Measurements from ENCODE around the gene PRPF19.
A peak's percentile ranks its signal among the peaks of the same experiment; 100 is the strongest.

The PRPF19 gene

GRCh38 chr11:60919956-60920355, 13.6 kb upstream of the PRPF19 start:
- Histone ChIP-seq H3K36me3 (ENCODE audit: insufficient read depth, low read length) (peaks cover 41% of the 10 kb centered on the region), H3K27me3 (ENCODE audit: control insufficient read depth in 1 of 2, insufficient read depth in 2 of 2, low read length in 2 of 2) (peaks cover 3 to 14% of the 10 kb centered on the region in 2 donors), H3K4me3 (ENCODE audit: low read depth in 1 of 2, low read length in 2 of 2) (no peak overlapping the region), H3K4me1 (ENCODE audit: insufficient read depth, low read length) (peaks cover 30% of the 10 kb centered on the region), H3K27ac (ENCODE audit: low read depth, low read length) (no peak overlapping the region), H3K9ac (ENCODE audit: low read length) (no peak overlapping the region), H3K9me3 (ENCODE audit: low read length) (peaks cover 2% of the 10 kb centered on the region)

DNA sequence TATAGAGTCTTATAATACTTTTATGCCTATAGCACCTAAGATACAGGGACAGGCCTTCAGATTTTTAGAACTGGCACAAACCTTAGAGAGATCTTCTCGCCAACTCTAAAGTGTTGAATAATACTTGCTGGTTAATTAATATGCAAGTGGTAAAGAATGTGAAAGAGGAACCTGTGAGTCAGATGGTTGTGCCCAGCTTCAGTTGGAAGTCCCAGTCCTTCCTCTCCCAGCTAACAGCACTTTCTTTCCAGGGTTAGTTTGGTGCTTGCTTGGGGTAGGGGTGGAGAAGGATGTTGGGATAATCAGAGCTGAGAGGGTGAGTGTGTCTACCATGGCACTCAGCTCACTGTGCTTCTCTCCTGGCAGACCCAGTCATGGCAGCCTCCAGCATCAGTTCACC, 12.9 kb upstream of the PRPF19 start:
- Histone ChIP-seq H3K27me3 (ENCODE audit: control insufficient read depth in 1 of 2, insufficient read depth in 2 of 2, low read length in 2 of 2) (peaks cover 0 to 8% of the 10 kb centered on the region in 2 donors), H3K9ac (ENCODE audit: low read length) (no peak overlapping the region), H3K4me1 (ENCODE audit: insufficient read depth, low read length) (peaks cover 26% of the 10 kb centered on the region), H3K36me3 (ENCODE audit: insufficient read depth, low read length) (peaks cover 41% of the 10 kb centered on the region), H3K4me3 (ENCODE audit: low read depth in 1 of 2, low read length in 2 of 2) (no peak overlapping the region), H3K27ac (ENCODE audit: low read depth, low read length) (no peak overlapping the region), H3K9me3 (ENCODE audit: low read length) (peaks cover 2% of the 10 kb centered on the region)

DNA sequence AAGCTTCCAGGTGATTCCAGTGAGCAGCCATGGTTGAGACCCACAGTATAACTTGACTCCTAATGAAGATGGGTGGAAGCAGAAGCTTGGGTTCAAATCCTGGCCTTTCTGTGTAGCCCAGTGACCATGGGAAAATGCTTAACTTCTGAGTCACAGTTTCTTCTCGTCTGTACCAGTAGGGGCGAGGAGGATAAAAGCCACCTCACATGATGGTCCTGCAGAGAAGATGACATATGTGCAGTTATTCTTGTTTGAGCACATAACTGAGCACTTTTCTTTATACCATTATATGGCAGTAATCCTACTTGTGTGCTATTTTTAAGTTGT, 12.5 kb upstream of the PRPF19 start:
- peaks cover 2% of the 10 kb centered on the region for H3K9me3 ChIP-seq (ENCODE audit: low read length)
- no peak overlapping the region for H3K27ac ChIP-seq (ENCODE audit: low read depth, low read length)
- H3K4me3 ChIP-seq (ENCODE audit: low read depth in 1 of 2, low read length in 2 of 2): no peak overlapping the region
- peaks cover 24% of the 10 kb centered on the region for H3K4me1 ChIP-seq (ENCODE audit: insufficient read depth, low read length)
- peaks cover 0 to 4% of the 10 kb centered on the region in 2 donors for H3K27me3 ChIP-seq (ENCODE audit: control insufficient read depth in 1 of 2, insufficient read depth in 2 of 2, low read length in 2 of 2)
- H3K9ac ChIP-seq (ENCODE audit: low read length): no peak overlapping the region
- H3K36me3 ChIP-seq (ENCODE audit: insufficient read depth, low read length): peaks cover 41% of the 10 kb centered on the region

GRCh38 chr11:60918251-60918938, 12.0 kb upstream of the PRPF19 start:
- Histone ChIP-seq H3K36me3 (ENCODE audit: insufficient read depth, low read length) (peaks cover 40% of the 10 kb centered on the region), H3K9ac (ENCODE audit: low read length) (no peak overlapping the region), H3K4me3 (ENCODE audit: low read depth in 1 of 2, low read length in 2 of 2) (no peak overlapping the region), H3K9me3 (ENCODE audit: low read length) (peaks cover 2% of the 10 kb centered on the region), H3K27me3 (ENCODE audit: control insufficient read depth in 1 of 2, insufficient read depth in 2 of 2, low read length in 2 of 2) (no peaks in the 10 kb centered on the region), H3K4me1 (ENCODE audit: insufficient read depth, low read length) (peaks cover 21% of the 10 kb centered on the region), H3K27ac (ENCODE audit: low read depth, low read length) (no peak overlapping the region)

DNA sequence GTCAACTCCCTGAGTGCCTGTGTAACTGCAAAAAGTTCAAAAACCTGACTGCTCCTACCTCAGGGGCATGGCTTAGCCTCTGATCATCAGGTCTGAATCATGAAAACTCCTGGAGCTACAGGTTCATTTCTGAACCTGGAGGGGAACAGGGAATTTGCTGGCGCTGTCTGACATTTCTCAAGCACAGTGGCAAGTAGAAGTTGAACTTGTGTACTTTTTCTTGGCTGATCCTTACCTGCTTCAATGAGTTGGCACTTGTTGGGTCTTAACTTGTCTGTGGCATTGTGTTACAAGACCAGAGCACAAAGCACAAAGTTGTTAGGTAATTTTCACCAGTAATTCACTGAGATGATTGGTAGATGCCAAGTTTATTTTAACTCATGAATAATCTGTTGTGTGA, 10.9 kb upstream of the PRPF19 start:
- Histone ChIP-seq H3K9me3 (ENCODE audit: low read length) (peaks cover 2% of the 10 kb centered on the region), H3K36me3 (ENCODE audit: insufficient read depth, low read length) (peaks cover 29% of the 10 kb centered on the region), H3K27ac (ENCODE audit: low read depth, low read length) (no peak overlapping the region), H3K4me3 (ENCODE audit: low read depth in 1 of 2, low read length in 2 of 2) (no peak overlapping the region), H3K4me1 (ENCODE audit: insufficient read depth, low read length) (peaks cover 26% of the 10 kb centered on the region), H3K27me3 (ENCODE audit: control insufficient read depth in 1 of 2, insufficient read depth in 2 of 2, low read length in 2 of 2) (no peaks in the 10 kb centered on the region), H3K9ac (ENCODE audit: low read length) (no peak overlapping the region)

- Histone ChIP-seq H3K36me3 (ENCODE audit: insufficient read depth, low read length) (peaks cover 24% of the 10 kb centered on the region), H3K9ac (ENCODE audit: low read length) (no peak overlapping the region), H3K27me3 (ENCODE audit: control insufficient read depth in 1 of 2, insufficient read depth in 2 of 2, low read length in 2 of 2) (no peaks in the 10 kb centered on the region), H3K4me3 (ENCODE audit: low read depth in 1 of 2, low read length in 2 of 2) (no peak overlapping the region), H3K27ac (ENCODE audit: low read depth, low read length) (no peak overlapping the region), H3K4me1 (ENCODE audit: insufficient read depth, low read length) (peaks cover 26% of the 10 kb centered on the region), H3K9me3 (ENCODE audit: low read length) (peaks cover 2% of the 10 kb centered on the region)
These were observed 10.4 kb upstream of the PRPF19 start for GRCh38 chr11:60916669-60917206.

- H3K9me3 ChIP-seq (ENCODE audit: low read length): no peaks in the 10 kb centered on the region
- H3K27me3 ChIP-seq (ENCODE audit: control insufficient read depth in 1 of 2, insufficient read depth in 2 of 2, low read length in 2 of 2): no peaks in the 10 kb centered on the region
- peak overlapping the region; percentile 98 for H3K27ac ChIP-seq (ENCODE audit: low read depth, low read length)
- H3K36me3 ChIP-seq (ENCODE audit: insufficient read depth, low read length): peaks cover 10% of the 10 kb centered on the region
- H3K4me3 ChIP-seq (ENCODE audit: low read depth in 1 of 2, low read length in 2 of 2): peak overlapping the region; percentile 66 to 95
- H3K9ac ChIP-seq (ENCODE audit: low read length): peak overlapping the region; percentile 88
- peaks cover 26% of the 10 kb centered on the region for H3K4me1 ChIP-seq (ENCODE audit: insufficient read depth, low read length)
These were observed 9.0 kb upstream of the PRPF19 start for GRCh38 chr11:60915248-60915914.

GRCh38 chr11:60914633-60915247, 8.4 kb upstream of the PRPF19 start:
- Histone ChIP-seq H3K36me3 (ENCODE audit: insufficient read depth, low read length) (peaks cover 4% of the 10 kb centered on the region), H3K27ac (ENCODE audit: low read depth, low read length) (peak overlapping the region; percentile 98), H3K27me3 (ENCODE audit: control insufficient read depth in 1 of 2, insufficient read depth in 2 of 2, low read length in 2 of 2) (no peaks in the 10 kb centered on the region), H3K4me1 (ENCODE audit: insufficient read depth, low read length) (peaks cover 22% of the 10 kb centered on the region), H3K9me3 (ENCODE audit: low read length) (no peaks in the 10 kb centered on the region), H3K9ac (ENCODE audit: low read length) (peak overlapping the region; percentile 88), H3K4me3 (ENCODE audit: low read depth in 1 of 2, low read length in 2 of 2) (peak overlapping the region; percentile 66 to 95)

GRCh38 chr11:60913793-60914632, 7.6 kb upstream of the PRPF19 start, which contains the start of gene TMEM109:
Gene TMEM109, plus strand, starts transcription at chr11:60914158. Its CDS starts 5,536 bp downstream, at chr11:60919694.
- Histone ChIP-seq H3K4me3 (ENCODE audit: low read depth in 1 of 2, low read length in 2 of 2) (peak within 1 kb of the TSS; percentile 66 to 95), H3K9ac (ENCODE audit: low read length) (peak within 1 kb of the TSS; percentile 88), H3K9me3 (ENCODE audit: low read length) (no peaks in the 10 kb centered on the region), H3K4me1 (ENCODE audit: insufficient read depth, low read length) (peaks cover 15% of the 10 kb centered on the region), H3K27me3 (ENCODE audit: control insufficient read depth in 1 of 2, insufficient read depth in 2 of 2, low read length in 2 of 2) (no peaks in the 10 kb centered on the region), H3K27ac (ENCODE audit: low read depth, low read length) (peak within 1 kb of the TSS; percentile 98), H3K36me3 (ENCODE audit: insufficient read depth, low read length) (no peaks in the 10 kb centered on the region)

DNA sequence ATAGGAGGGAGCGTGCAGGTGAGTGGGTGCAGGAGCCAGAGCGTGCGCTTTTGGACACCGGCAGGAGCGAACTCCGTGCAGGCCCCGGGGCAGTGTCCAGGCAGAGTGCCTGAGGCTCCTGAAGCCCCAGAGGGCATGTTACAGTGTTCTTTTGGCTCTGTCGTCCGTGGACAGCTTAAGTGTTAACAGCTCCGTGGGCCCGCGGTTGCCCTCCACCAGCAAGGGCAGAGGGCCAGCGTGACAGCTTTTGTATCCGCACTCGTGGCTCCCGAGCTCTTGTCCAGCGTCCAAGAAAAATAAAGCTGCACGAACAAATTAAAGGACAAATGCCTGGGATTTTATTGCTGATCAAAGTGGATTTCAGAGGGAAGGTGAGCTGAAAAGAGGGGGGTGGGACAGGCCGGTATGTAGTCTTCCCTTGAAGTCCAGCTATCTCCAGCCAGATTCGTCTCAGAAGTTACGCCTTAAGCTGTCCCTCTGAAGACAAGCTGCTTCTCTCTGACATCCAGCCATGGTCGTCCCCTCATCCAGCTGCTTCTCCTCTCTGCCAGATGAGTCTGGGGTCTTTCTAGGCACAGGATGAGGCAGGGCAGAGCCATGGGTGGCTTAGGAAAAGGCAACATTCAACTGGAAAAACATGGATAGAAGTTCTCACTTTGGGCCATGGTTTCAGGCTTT, 6.6 kb upstream of the PRPF19 start:
- H3K36me3 ChIP-seq (ENCODE audit: insufficient read depth, low read length): no peaks in the 10 kb centered on the region
- peak overlapping the region; percentile 88 for H3K9ac ChIP-seq (ENCODE audit: low read length)
- no peaks in the 10 kb centered on the region for H3K9me3 ChIP-seq (ENCODE audit: low read length)
- H3K27ac ChIP-seq (ENCODE audit: low read depth, low read length): peak overlapping the region; percentile 98
- no peaks in the 10 kb centered on the region for H3K27me3 ChIP-seq (ENCODE audit: control insufficient read depth in 1 of 2, insufficient read depth in 2 of 2, low read length in 2 of 2)
- peaks cover 15% of the 10 kb centered on the region for H3K4me1 ChIP-seq (ENCODE audit: insufficient read depth, low read length)
- H3K4me3 ChIP-seq (ENCODE audit: low read depth in 1 of 2, low read length in 2 of 2): peak overlapping the region in 1 of 2 donors; percentile 95

Data from muscle layer of colon (tissue), 2 donors.